ENCODE data around the gene PCDHGA8.

DNA sequence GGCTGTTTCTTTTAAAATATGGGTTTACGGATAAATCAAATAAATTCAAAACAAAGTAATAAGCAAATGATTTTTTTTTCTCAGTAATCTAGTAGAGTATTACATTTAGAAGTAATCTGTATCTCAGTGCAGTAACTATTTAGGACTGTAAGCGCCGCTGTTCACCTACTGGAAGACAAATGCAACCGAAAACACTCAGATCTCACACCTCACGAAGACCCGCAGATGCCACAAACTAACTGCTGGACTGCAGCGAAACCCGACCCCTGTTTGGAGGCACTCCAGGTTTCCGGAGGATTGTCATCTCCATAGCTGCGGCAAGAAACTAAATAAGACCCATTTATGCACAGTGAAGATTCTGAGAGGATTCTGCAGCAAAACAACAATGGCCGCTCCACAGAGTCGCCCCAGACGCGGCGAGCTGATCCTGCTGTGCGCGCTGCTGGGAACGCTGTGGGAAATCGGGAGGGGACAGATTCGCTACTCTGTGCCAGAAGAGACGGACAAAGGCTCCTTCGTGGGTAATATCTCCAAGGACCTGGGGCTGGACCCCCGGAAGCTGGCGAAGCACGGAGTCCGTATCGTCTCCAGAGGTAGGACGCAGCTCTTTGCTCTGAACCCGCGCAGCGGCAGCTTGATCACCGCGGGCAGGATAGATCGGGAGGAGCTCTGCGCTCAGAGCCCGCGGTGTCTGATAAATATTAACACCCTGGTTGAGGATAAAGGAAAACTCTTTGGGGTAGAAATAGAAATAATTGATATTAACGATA lies at the start of gene PCDHGA8:
- no peak for TF ChIP-seq EZH2 (IDR thresholded peaks at IDR 0.05; ENCODE audit: low read length)
- TF ChIP-seq, protein P1, sequence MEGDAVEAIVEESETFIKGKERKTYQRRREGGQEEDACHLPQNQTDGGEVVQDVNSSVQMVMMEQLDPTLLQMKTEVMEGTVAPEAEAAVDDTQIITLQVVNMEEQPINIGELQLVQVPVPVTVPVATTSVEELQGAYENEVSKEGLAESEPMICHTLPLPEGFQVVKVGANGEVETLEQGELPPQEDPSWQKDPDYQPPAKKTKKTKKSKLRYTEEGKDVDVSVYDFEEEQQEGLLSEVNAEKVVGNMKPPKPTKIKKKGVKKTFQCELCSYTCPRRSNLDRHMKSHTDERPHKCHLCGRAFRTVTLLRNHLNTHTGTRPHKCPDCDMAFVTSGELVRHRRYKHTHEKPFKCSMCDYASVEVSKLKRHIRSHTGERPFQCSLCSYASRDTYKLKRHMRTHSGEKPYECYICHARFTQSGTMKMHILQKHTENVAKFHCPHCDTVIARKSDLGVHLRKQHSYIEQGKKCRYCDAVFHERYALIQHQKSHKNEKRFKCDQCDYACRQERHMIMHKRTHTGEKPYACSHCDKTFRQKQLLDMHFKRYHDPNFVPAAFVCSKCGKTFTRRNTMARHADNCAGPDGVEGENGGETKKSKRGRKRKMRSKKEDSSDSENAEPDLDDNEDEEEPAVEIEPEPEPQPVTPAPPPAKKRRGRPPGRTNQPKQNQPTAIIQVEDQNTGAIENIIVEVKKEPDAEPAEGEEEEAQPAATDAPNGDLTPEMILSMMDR (optimal IDR thresholded peaks at IDR 0.05 in 1 of 3, IDR thresholded peaks at IDR 0.05 in 1 of 3, conservative IDR thresholded peaks at IDR 0.05 in 1 of 3; ENCODE audit: extremely low read depth in 1 of 3, insufficient read depth in 2 of 3, low read length in 3 of 3): peak in 1 of 3 experiments; percentile 4
